OCI-LY3 (cell line): ENCODE measurements around the gene ETDC.

Source experiments
- EZH2phosphoT487 ChIP-seq: fragments of 200-600 bp; shearing (Covaris generic); IDR thresholded peaks from 2 replicates; pipeline ENCODE4 v1.6.1; 2018; ENCODE audit warnings: antibody characterized with exemption, mixed run types, low read depth
- TF ChIP-seq, protein P1 (sequence below): fragments of 200-600, 300-600 bp; sonication (generic); IDR thresholded peaks from 2 replicates; pipeline ENCODE4 v1.5.1; 2014; ENCODE audit warnings: antibody characterized with exemption, low read length, low read depth

DNA sequence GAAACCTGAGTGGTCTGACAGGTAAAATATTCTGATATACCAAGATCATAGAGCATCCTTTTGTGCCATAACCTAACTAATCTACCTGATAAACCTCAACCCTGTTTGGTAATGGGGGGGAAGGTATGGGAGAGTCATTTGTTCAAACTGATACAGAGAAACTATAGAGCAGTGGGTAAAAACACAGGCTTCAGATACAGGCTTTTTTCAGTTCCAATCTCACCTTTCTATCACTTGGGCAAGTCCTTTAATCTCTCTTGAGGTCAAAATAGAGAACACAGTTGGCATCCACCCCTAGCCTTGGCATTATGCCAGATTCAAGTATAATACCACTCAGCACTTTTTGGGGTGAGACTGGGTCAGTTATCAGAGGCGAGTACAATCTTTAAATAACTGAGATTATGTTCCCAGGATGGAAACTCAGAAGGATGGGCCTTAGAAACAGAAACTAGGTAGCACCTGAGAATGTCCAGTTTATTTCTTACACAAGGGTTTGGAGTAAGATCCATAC lies 880 bp upstream of the ETDC start:
- TF ChIP-seq, protein P1, sequence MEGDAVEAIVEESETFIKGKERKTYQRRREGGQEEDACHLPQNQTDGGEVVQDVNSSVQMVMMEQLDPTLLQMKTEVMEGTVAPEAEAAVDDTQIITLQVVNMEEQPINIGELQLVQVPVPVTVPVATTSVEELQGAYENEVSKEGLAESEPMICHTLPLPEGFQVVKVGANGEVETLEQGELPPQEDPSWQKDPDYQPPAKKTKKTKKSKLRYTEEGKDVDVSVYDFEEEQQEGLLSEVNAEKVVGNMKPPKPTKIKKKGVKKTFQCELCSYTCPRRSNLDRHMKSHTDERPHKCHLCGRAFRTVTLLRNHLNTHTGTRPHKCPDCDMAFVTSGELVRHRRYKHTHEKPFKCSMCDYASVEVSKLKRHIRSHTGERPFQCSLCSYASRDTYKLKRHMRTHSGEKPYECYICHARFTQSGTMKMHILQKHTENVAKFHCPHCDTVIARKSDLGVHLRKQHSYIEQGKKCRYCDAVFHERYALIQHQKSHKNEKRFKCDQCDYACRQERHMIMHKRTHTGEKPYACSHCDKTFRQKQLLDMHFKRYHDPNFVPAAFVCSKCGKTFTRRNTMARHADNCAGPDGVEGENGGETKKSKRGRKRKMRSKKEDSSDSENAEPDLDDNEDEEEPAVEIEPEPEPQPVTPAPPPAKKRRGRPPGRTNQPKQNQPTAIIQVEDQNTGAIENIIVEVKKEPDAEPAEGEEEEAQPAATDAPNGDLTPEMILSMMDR, result no peak
- no peak for TF ChIP-seq EZH2phosphoT487
